Activated CD4-positive, alpha-beta T cell treated with anti-CD3 and anti-CD28 coated beads for 1 hour (primary cell): ENCODE data around the gene BLMH.
"Not testable (repeated sequence)": the region's sequence is repeated elsewhere in the genome, so short reads cannot be mapped to it uniquely, and the experiment has no call there.

ENCODE experiments used
- DNase-seq: peaks from one replicate; pipeline ENCODE4 v3.0.0-alpha.2; 2020

The BLMH gene

GRCh38 chr17:30244853-30245385 lies 46.8 kb downstream of the BLMH start:
- no peak for DNase-seq

- DNase-seq = no peak
Measured at GRCh38 chr17:30243568-30243967, 48.2 kb downstream of the BLMH start.

GRCh38 chr17:30243002-30243401 lies 48.7 kb downstream of the BLMH start:
- no peak for DNase-seq

- no peak for DNase-seq
Measured at GRCh38 chr17:30241051-30241450, 50.7 kb downstream of the BLMH start.

- no peak for DNase-seq
Measured at GRCh38 chr17:30240177-30240576, 51.6 kb downstream of the BLMH start.

- no peak for DNase-seq
Measured at GRCh38 chr17:30239089-30239462, 52.7 kb downstream of the BLMH start.

- DNase-seq = no peak
Measured at GRCh38 chr17:30238387-30239088, 53.2 kb downstream of the BLMH start.

- DNase-seq = no peak
Measured at GRCh38 chr17:30238003-30238344, 53.8 kb downstream of the BLMH start.

- no peak for DNase-seq
Measured at GRCh38 chr17:30237296-30238002, 54.3 kb downstream of the BLMH start.

GRCh38 chr17:30236766-30237165 lies 55.0 kb downstream of the BLMH start:
- no peak for DNase-seq

- DNase-seq = no peak
Measured at GRCh38 chr17:30236297-30236624, 55.5 kb downstream of the BLMH start.

GRCh38 chr17:30235386-30236296 lies 56.1 kb downstream of the BLMH start, which contains the start of gene SLC6A4:
Gene SLC6A4 (minus strand): TSS chr17:30235697. CDS start chr17:30221958, 13,739 bp downstream.
- DNase-seq = no peak

GRCh38 chr17:30234964-30235363 lies 56.8 kb downstream of the BLMH start:
- no peak for DNase-seq

GRCh38 chr17:30234296-30234695 lies 57.4 kb downstream of the BLMH start:
- DNase-seq = no peak

GRCh38 chr17:30232824-30233427 lies 58.8 kb downstream of the BLMH start:
- no peak for DNase-seq

- no peak for DNase-seq
Measured at GRCh38 chr17:30232015-30232823, 59.5 kb downstream of the BLMH start.

GRCh38 chr17:30230596-30231125 lies 61.1 kb downstream of the BLMH start:
- no peak for DNase-seq

- not testable (repeated sequence) for DNase-seq
Measured at GRCh38 chr17:30230009-30230408, 61.7 kb downstream of the BLMH start.

- no peak for DNase-seq
Measured at GRCh38 chr17:30229012-30229411, 62.7 kb downstream of the BLMH start.

- DNase-seq = no peak
Measured at GRCh38 chr17:30228011-30228410, 63.7 kb downstream of the BLMH start.

GRCh38 chr17:30226878-30227277 lies 64.9 kb downstream of the BLMH start:
- DNase-seq = no peak
